Common myeloid progenitor, CD34-positive (primary cell): ENCODE results near the gene ABLIM1.

Experiments
- CTCF ChIA-PET: fragments of 350-600 bp; sonication (Branson Sonifier 250); formaldehyde crosslinking; loops from one replicate; lab custom pipeline; 2021; ENCODE audit warnings: antibody characterized with exemption; lab: Charles Lee
- POLR2A ChIA-PET: fragments of 350-600 bp; sonication (Branson Sonifier 250); formaldehyde crosslinking; loops from one replicate; lab custom pipeline; 2021; ENCODE audit warnings: antibody characterized with exemption; lab: Charles Lee
- DNase-seq, 3 donors: peaks; one replicate each; pipeline versions ENCODE4 v3.0.0 to v3.0.0-alpha.2; 2013
- H3K27ac ChIP-seq, 2 experiments: 1 replicate in 1 of 2; 2 replicates in 1 of 2; pipeline ENCODE4 v1.7.0; 2013; ENCODE audit warnings: inconsistent platforms in 2 of 2, low read length in 2 of 2, mild to moderate bottlenecking in 2 of 2, low read depth in 1 of 2, moderate library complexity in 1 of 2; ENCODE audit not compliant: severe bottlenecking in 2 of 2, insufficient read depth in 1 of 2, poor library complexity in 1 of 2
- H3K27me3 ChIP-seq, 5 experiments: replicated peaks in 2 of 5; 1 replicate in 3 of 5; 2 replicates in 2 of 5; pipeline versions ENCODE4 v1.6.1 to v1.7.0; 2013; ENCODE audit warnings: low read length in 4 of 5, mild to moderate bottlenecking in 2 of 5, moderate library complexity in 2 of 5, inconsistent platforms in 1 of 5; ENCODE audit not compliant: insufficient read depth in 5 of 5, control insufficient read depth in 4 of 5
- H3K36me3 ChIP-seq, 4 experiments: 1 replicate in 2 of 4; 2 replicates in 2 of 4; pipeline versions ENCODE4 v1.6.1 to v1.7.0; 2013; ENCODE audit warnings: low read length in 3 of 4, control low read depth in 1 of 4, mild to moderate bottlenecking in 1 of 4; ENCODE audit not compliant: control insufficient read depth in 4 of 4, insufficient read depth in 4 of 4
- H3K4me1 ChIP-seq, 4 experiments: 1 replicate in 3 of 4; 2 replicates in 1 of 4; pipeline versions ENCODE4 v1.6.1 to v1.7.1; 2013; ENCODE audit warnings: low read length in 3 of 4, mild to moderate bottlenecking in 3 of 4, control low read depth in 1 of 4, inconsistent platforms in 1 of 4, moderate library complexity in 1 of 4; ENCODE audit not compliant: control insufficient read depth in 4 of 4, insufficient read depth in 4 of 4; ENCODE audit errors: control extremely low read depth in 1 of 4
- H3K4me3 ChIP-seq, 7 experiments: 1 replicate in 4 of 7; 2 replicates in 3 of 7; pipeline versions ENCODE4 v1.5.1 to v1.7.0; 2013; ENCODE audit warnings: mild to moderate bottlenecking in 7 of 7, low read length in 6 of 7, moderate library complexity in 6 of 7, inconsistent platforms in 2 of 7, low read depth in 2 of 7, control low read depth in 1 of 7; ENCODE audit not compliant: insufficient read depth in 4 of 7, control insufficient read depth in 1 of 7; ENCODE audit errors: extremely low read depth in 1 of 7
- H3K9me3 ChIP-seq, 5 experiments: 1 replicate in 4 of 5; 2 replicates in 1 of 5; pipeline versions ENCODE4 v1.6.1 to v1.7.1; 2013; ENCODE audit warnings: low read length in 4 of 5, mild to moderate bottlenecking in 2 of 5, inconsistent platforms in 1 of 5, low read depth in 1 of 5, moderate library complexity in 1 of 5; ENCODE audit not compliant: control insufficient read depth in 4 of 5, insufficient read depth in 2 of 5; ENCODE audit errors: control extremely low read depth in 1 of 5
- WGBS: methylation state at CpG from one replicate; pipeline ENCODE4 v1.1.5; 2013; ENCODE audit not compliant: insufficient coverage; 5-methylcytosine and 5-hydroxymethylcytosine counted together

The ABLIM1 gene

GRCh38 chr10:114552050-114552449 lies 106.0 kb downstream of the ABLIM1 start:
- no peak for DNase-seq
- 70% methylated on average over 4 of the region's 5 CpGs for WGBS
- Histone ChIP-seq H3K36me3 (peaks cover 0 to 6% (median 3%) of the 10 kb centered on the region in 4 experiments), H3K9me3 (peaks cover 0 to 6% (median under 1%) of the 10 kb centered on the region in 5 experiments), H3K27ac (no peak overlapping the region), H3K4me3 (no peak overlapping the region), H3K27me3 (no peaks in the 10 kb centered on the region), H3K4me1 (peaks cover 0 to 15% (median 3%) of the 10 kb centered on the region in 4 experiments)
- POLR2A ChIA-PET, result no interaction called here
- CTCF ChIA-PET, result interaction anchor here (0.6 to 8.1 kb wide), 19 partner anchors 9 to 578 kb away, joined by 3 to 76 read pairs (median 4); no protein-coding TSS in a partner anchor

GRCh38 chr10:114551636-114551972 lies 106.5 kb downstream of the ABLIM1 start:
- no peak for DNase-seq
- no peak overlapping the region for H3K4me3 ChIP-seq
- no peaks in the 10 kb centered on the region for H3K27me3 ChIP-seq
- WGBS, result 86% methylated on average over 3 of the region's 3 CpGs
- ChIA-PET POLR2A (interaction anchor here (0.6 kb wide), 1 partner anchor 30 kb away, joined by 4 read pairs; no protein-coding TSS in a partner anchor), CTCF (interaction anchor here (0.6 to 8.1 kb wide), 19 partner anchors 9 to 578 kb away, joined by 3 to 76 read pairs (median 4); no protein-coding TSS in a partner anchor)
- peaks cover 0 to 16% (median 4%) of the 10 kb centered on the region in 4 experiments for H3K4me1 ChIP-seq
- peaks cover 0 to 5% (median under 1%) of the 10 kb centered on the region in 4 experiments for H3K36me3 ChIP-seq
- peaks cover 0 to 4% (median 0%) of the 10 kb centered on the region in 5 experiments for H3K9me3 ChIP-seq
- H3K27ac ChIP-seq, result no peak overlapping the region

GRCh38 chr10:114550756-114551635 lies 107.1 kb downstream of the ABLIM1 start:
- no peaks in the 10 kb centered on the region for H3K27me3 ChIP-seq
- DNase-seq, result peak; percentile 31 to 55 (median 55)
- ChIA-PET CTCF (interaction anchor here (0.6 to 8.1 kb wide), 22 partner anchors 10 to 579 kb away, joined by 3 to 76 read pairs (median 4); partner anchors contain the start of gene FHIP2A), POLR2A (interaction anchor here (0.6 kb wide), 1 partner anchor 29 kb away, joined by 4 read pairs; no protein-coding TSS in a partner anchor)
- peaks cover 0 to 16% (median 4%) of the 10 kb centered on the region in 4 experiments for H3K4me1 ChIP-seq
- WGBS, result 94% methylated on average over 3 of the region's 7 CpGs
- H3K27ac ChIP-seq, result no peak overlapping the region
- H3K9me3 ChIP-seq, result no peaks in the 10 kb centered on the region
- H3K36me3 ChIP-seq, result peaks cover 0 to 2% (median 0%) of the 10 kb centered on the region in 4 experiments
- H3K4me3 ChIP-seq, result no peak overlapping the region

GRCh38 chr10:114548662-114549061 lies 109.4 kb downstream of the ABLIM1 start:
- no peak overlapping the region for H3K27ac ChIP-seq
- WGBS, result 84% methylated on average over 5 of the region's 5 CpGs

GRCh38 chr10:114547514-114547913 lies 110.6 kb downstream of the ABLIM1 start:
- Histone ChIP-seq H3K36me3 (peaks cover 0 to 2% (median under 1%) of the 10 kb centered on the region in 4 experiments), H3K4me3 (peak overlapping the region in 3 of 7 experiments; percentile 2 to 55 (median 12)), H3K27ac (no peak overlapping the region), H3K27me3 (no peaks in the 10 kb centered on the region), H3K9me3 (no peaks in the 10 kb centered on the region), H3K4me1 (peaks cover 8 to 36% (median 24%) of the 10 kb centered on the region in 4 experiments)
- DNase-seq, result peak; percentile 57 to 85 (median 75)
- POLR2A ChIA-PET, result interaction anchor here (1.0 kb wide), 1 partner anchor 20 kb away, joined by 3 read pairs; no protein-coding TSS in a partner anchor
- 35% methylated on average over 14 of the region's 14 CpGs for WGBS
- CTCF ChIA-PET, result interaction anchor here (0.9 to 8.1 kb wide), 13 partner anchors 23 to 577 kb away, joined by 3 to 76 read pairs (median 4); no protein-coding TSS in a partner anchor

More at GRCh38 chr10:114548662-114549061, 109.4 kb downstream of the ABLIM1 start:
- POLR2A ChIA-PET, result interaction anchor here (0.9 kb wide), 1 partner anchor 273 kb away, joined by 4 read pairs; no protein-coding TSS in a partner anchor
- H3K4me1 ChIP-seq, result peaks cover 6 to 35% (median 19%) of the 10 kb centered on the region in 4 experiments
- no peak for DNase-seq
- H3K4me3 ChIP-seq, result no peak overlapping the region
- CTCF ChIA-PET, result interaction anchor here (0.9 to 8.1 kb wide), 13 partner anchors 10 to 255 kb away, joined by 3 to 76 read pairs (median 6); no protein-coding TSS in a partner anchor
- H3K36me3 ChIP-seq, result peaks cover 0 to 2% (median 0%) of the 10 kb centered on the region in 4 experiments
- no peaks in the 10 kb centered on the region for H3K9me3 ChIP-seq
- no peaks in the 10 kb centered on the region for H3K27me3 ChIP-seq

- no peaks in the 10 kb centered on the region for H3K9me3 ChIP-seq
- H3K36me3 ChIP-seq, result peaks cover 0 to 2% (median under 1%) of the 10 kb centered on the region in 4 experiments
- ChIA-PET POLR2A (interaction anchor here (0.7 to 1.0 kb wide), 2 partner anchors 20 to 72 kb away, joined by 3 read pairs; no protein-coding TSS in a partner anchor), CTCF (interaction anchor here (1.1 to 2.2 kb wide), 8 partner anchors 25 to 316 kb away, joined by 3 to 15 read pairs (median 4); no protein-coding TSS in a partner anchor)
- no peaks in the 10 kb centered on the region for H3K27me3 ChIP-seq
- 75% methylated on average over 1 of the region's 3 CpGs for WGBS
- no peak for DNase-seq
- peaks cover 8 to 36% (median 24%) of the 10 kb centered on the region in 4 experiments for H3K4me1 ChIP-seq
- H3K27ac ChIP-seq, result no peak overlapping the region
- peak overlapping the region in 1 of 7 experiments; percentile 55 for H3K4me3 ChIP-seq
Observed at GRCh38 chr10:114547056-114547455, 111.0 kb downstream of the ABLIM1 start.
